ENCODE measurements around the gene CTSE. TPM values are rescaled to one million over a fixed set of nuclear protein-coding genes. Genes with fewer than 3 reads are reported as not detected.

The CTSE gene
- total RNA-seq, 4 donors from 2014 or later: 0.13 TPM; not detected in 3

DNA sequence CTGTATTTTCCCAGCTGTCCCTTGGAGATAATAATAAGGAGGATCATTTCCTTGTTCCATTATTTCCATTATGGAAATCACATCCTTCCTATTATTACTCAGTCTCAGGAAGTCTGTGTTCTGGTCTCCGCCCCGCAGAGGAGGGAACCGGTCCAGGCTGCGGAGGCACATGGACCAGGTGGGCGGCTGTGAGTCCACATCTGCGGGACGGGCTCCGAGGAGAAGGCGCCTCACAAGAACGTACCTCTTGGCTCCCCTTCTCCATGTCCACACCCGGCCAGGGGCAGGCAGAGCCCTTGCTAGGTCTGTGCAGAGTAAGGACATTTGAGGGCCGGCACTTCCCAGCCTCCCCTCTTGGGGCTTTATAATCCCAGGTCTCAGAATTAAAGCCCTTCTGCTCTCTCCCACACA is 35.1 kb downstream of the CTSE start:
- intact Hi-C loops (cut with DNase I): no loop called here
- no peak for DNase-seq (ENCODE audit: extremely low spot score)
- WGBS: 71% methylated on average over 12 of the region's 12 CpGs
- Histone ChIP-seq H3K27me3 (no peaks in the 10 kb centered on the region), H3K4me1 (peaks cover 3 to 25% (median 16%) of the 10 kb centered on the region in 4 donors), H3K27ac (replicated peaks in 1 of 4) (no peak overlapping the region), H3K36me3 (peaks cover 0 to 32% (median 3%) of the 10 kb centered on the region in 4 donors), H3K9me3 (no peaks in the 10 kb centered on the region), H3K4me3 (no peak overlapping the region)
- no peak for TF ChIP-seq POLR2A (IDR thresholded peaks at IDR 0.05; ENCODE audit: low read depth)
- TF ChIP-seq POLR2AphosphoS5 (IDR thresholded peaks at IDR 0.05): no peak
- no peak for TF ChIP-seq CTCF (IDR thresholded peaks at IDR 0.05)
- no peak for TF ChIP-seq EP300 (IDR thresholded peaks at IDR 0.05)

DNA sequence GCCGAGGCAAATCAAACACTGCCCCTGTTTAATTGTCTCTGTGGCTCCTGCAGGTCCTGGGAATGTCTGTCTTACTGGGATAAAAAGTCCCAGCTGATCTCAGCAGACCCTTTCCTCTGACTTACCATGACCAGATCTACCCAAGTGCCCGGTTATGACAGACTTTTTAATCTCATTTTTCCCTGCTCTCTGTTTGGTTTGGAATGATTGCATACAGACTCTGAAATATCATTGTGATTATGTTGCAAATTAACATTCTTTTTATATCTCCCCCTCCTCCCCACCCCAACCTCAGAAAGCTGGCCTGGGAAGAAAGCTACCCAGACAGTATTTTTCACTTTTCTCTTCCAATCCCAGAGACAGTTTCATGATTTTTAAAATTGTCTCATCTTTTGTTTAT is 36.8 kb downstream of the CTSE start:
- Histone ChIP-seq H3K27ac (replicated peaks in 1 of 4) (no peak overlapping the region), H3K4me3 (no peak overlapping the region), H3K4me1 (peaks cover 3 to 25% (median 16%) of the 10 kb centered on the region in 4 donors), H3K9me3 (no peaks in the 10 kb centered on the region), H3K36me3 (peaks cover 0 to 21% (median 0%) of the 10 kb centered on the region in 4 donors), H3K27me3 (no peaks in the 10 kb centered on the region)
- WGBS: 55% methylated on average over 2 of the region's 2 CpGs
- DNase-seq (ENCODE audit: extremely low spot score): no peak
- intact Hi-C loops (cut with DNase I): no loop called here
- TF ChIP-seq POLR2A (IDR thresholded peaks at IDR 0.05; ENCODE audit: low read depth) (no peak), POLR2AphosphoS5 (IDR thresholded peaks at IDR 0.05) (no peak), CTCF (IDR thresholded peaks at IDR 0.05) (no peak), EP300 (IDR thresholded peaks at IDR 0.05) (no peak)

- TF ChIP-seq POLR2AphosphoS5 (IDR thresholded peaks at IDR 0.05): no peak
- no peak for TF ChIP-seq CTCF (IDR thresholded peaks at IDR 0.05)
- no peak for TF ChIP-seq POLR2A (IDR thresholded peaks at IDR 0.05; ENCODE audit: low read depth)
- no peak for TF ChIP-seq EP300 (IDR thresholded peaks at IDR 0.05)
- no peak for DNase-seq (ENCODE audit: extremely low spot score)
- intact Hi-C loops (cut with DNase I): no loop called here
- peaks cover 3 to 25% (median 16%) of the 10 kb centered on the region in 4 donors for H3K4me1 ChIP-seq
- no peaks in the 10 kb centered on the region for H3K9me3 ChIP-seq
- 67% methylated on average over 2 of the region's 3 CpGs for WGBS
- no peak overlapping the region for H3K27ac ChIP-seq (replicated peaks in 1 of 4)
- peaks cover 0 to 15% (median 0%) of the 10 kb centered on the region in 4 donors for H3K36me3 ChIP-seq
- no peak overlapping the region for H3K4me3 ChIP-seq
- H3K27me3 ChIP-seq: no peaks in the 10 kb centered on the region
Measured at GRCh38 chr1:205986292-205986691, 37.4 kb downstream of the CTSE start.

GRCh38 chr1:205985330-205986005 is 38.2 kb downstream of the CTSE start:
- WGBS: 85% methylated on average over 9 of the region's 9 CpGs
- Histone ChIP-seq H3K4me3 (no peak overlapping the region), H3K9me3 (no peaks in the 10 kb centered on the region), H3K36me3 (peaks cover 0 to 9% (median 0%) of the 10 kb centered on the region in 4 donors), H3K27ac (replicated peaks in 1 of 4) (no peak overlapping the region), H3K27me3 (no peaks in the 10 kb centered on the region), H3K4me1 (peaks cover 3 to 25% (median 16%) of the 10 kb centered on the region in 4 donors)
- intact Hi-C loops (cut with DNase I): no loop called here
- TF ChIP-seq CTCF (IDR thresholded peaks at IDR 0.05): no peak
- TF ChIP-seq POLR2A (IDR thresholded peaks at IDR 0.05; ENCODE audit: low read depth): no peak
- TF ChIP-seq POLR2AphosphoS5 (IDR thresholded peaks at IDR 0.05): no peak
- no peak for TF ChIP-seq EP300 (IDR thresholded peaks at IDR 0.05)
- DNase-seq (ENCODE audit: extremely low spot score): no peak

Data from esophagus muscularis mucosa (tissue), 4 donors.